GM21786 (cell line): ENCODE data around the gene INO80C.
"Not testable (repeated sequence)": the region's sequence is repeated elsewhere in the genome, so short reads cannot be mapped to it uniquely, and the experiment has no call there.

Experiments used
- ATAC-seq: cut with Tn5 transposase; IDR thresholded peaks from one replicate; pipeline ENCODE4 v1.9.1; 2021; ENCODE audit not compliant: unreplicated experiment

INO80C gene

GRCh38 chr18:35489913-35490490 is 7.8 kb downstream of the INO80C start:
- no peak for ATAC-seq

- ATAC-seq = not testable (repeated sequence)
Observed at GRCh38 chr18:35489281-35489680, 8.5 kb downstream of the INO80C start.

- ATAC-seq = not testable (repeated sequence)
Observed at GRCh38 chr18:35488396-35488795, 9.4 kb downstream of the INO80C start.

DNA sequence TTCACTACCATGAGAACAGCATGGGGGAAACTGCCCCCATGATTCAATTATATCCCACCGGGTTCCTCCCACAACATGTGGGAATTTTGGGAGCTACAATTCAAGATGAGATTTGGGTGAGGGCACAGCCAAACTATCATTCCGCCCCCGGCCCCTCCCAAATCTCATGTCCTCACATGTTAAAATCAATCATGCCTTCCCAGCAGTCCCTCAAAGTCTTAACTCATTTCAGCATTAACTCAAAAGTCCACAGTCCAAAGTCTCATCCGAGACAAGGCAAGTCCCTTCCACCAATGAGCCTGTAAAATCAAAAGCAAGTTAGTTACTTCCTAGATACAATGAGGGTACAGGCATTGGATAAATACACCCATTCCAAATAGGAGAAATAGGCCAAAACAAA is 10.2 kb downstream of the INO80C start:
- ATAC-seq = not testable (repeated sequence)

DNA sequence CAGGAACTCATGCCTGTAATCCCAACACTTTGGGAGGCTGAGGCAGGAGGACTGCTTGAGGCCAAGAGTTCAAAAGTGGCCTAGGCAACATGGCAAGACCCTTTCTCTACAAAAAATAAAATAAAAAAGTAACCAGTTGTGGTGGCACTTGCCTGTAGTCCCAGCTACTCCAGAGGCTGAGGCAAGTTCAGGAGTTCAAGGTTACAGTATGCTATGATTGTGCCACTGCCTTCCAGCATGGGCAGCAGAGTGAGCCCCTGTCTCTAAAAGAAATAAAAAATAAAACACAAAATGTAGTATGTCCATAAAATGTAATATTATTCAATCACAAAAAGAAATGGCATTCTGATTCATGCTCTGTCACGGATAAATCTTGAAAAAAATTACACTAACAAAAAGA is 11.9 kb downstream of the INO80C start:
- no peak for ATAC-seq

DNA sequence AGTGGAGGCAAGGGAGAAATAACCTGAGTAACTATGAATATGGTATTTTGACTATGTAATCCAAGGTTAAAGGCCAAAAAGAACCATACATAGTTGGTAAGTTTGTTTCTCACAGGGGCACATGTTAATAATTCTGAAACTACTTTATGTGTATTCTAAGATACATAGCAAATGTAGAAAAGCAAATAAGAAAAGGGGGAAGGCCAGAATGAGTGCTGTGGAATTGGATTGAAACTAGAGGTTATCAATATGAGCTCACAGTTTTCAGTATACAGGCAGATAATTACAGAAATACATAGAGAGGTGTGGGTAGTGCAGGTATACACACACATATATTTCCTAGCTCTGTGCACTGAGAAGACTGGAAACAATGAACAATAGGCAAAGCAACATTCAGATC is 13.7 kb downstream of the INO80C start:
- ATAC-seq = peak; percentile 70

DNA sequence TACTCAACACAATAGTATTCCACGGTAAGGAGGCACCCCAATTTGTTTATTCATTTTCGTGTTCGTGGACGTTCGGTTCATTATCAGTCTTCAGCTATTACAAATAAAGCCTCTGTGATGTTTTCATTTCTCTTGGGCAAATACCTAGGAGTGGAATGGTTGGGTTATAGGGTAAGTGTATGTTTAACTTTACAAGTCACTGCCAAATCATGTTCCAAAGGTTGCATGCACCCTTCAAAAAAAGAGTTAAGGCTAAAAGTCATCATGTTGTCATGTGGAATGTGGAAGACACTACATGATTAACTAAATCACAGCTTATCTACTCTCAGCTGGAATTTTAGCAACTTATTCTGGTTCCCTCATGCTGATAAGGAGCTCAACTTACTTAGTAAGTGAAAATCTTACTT is 15.8 kb downstream of the INO80C start:
- ATAC-seq = no peak

DNA sequence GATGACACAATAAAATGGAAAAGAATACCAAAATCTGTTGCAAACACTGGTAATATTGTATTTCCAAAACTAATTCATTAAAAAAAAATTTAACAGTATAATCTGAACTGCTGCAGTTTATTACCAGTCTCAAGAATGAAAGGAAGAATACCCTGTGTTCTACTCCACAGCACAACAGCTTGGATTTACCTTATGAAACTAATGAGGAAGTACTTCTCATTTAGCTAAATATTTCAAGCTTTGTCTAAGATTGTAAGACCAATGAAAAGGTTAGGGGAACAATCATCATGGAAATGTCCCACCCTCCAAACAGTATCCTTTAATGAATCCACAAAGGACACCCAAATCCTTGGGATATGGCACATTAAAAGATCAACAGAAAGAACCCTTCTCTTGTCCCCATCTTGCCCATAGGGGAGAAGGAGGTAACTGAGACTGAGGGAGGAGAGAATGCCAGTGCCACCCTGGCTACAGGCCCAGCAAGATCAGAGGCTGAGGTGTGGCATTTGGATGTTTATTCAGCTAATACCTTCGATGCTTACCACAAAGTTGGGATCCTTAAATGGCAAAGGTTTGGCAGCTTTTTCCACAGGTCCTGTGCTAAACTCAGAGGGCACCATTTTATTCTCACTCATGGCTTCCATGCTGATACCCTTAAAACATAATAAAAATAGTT is 17.7 kb downstream of the INO80C start:
- no peak for ATAC-seq

GRCh38 chr18:35478520-35479435 is 19.0 kb downstream of the INO80C start:
- peak; percentile 71 for ATAC-seq

DNA sequence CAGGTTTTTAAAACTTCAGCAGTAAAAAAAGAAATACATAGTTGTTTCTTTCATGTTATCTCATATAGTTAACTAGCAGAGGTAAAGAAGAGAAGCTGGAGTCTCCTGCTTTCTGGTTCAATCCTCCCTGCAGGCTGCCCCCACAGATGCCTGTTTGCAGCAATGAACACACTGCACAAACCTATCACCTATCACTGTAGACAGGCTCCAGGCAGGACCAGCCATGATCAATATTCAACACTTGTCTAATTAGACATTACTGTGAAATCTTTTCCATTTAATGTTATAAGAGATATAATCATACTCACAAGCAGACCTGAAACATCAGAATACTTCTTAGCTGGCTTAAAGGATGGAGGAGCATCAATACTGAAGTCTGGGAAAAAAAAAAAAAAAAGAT is 19.8 kb downstream of the INO80C start:
- peak; percentile 11 for ATAC-seq

- ATAC-seq = no peak
Observed at GRCh38 chr18:35477497-35477896, 20.3 kb downstream of the INO80C start.

GRCh38 chr18:35474884-35475283 is 22.9 kb downstream of the INO80C start:
- ATAC-seq = no peak

DNA sequence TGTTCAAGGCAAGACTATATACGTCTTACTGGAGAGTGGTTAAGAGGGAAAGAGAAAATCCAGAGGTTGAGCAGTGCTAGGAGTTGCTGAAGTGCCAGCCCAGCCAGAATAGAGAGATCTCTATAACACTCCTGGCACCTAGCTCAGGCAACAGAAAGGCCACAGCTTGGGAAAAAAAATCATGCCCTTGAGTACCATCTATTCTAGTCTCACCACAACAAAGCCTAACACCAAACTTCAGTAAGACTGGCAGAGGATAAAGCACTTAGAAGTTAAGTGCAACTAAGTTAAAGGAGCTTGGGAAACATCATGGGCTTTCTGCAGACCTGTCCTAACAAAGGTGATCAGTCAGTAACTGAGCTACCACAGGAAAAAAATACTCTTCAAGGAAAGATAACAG is 24.2 kb downstream of the INO80C start:
- ATAC-seq = no peak

DNA sequence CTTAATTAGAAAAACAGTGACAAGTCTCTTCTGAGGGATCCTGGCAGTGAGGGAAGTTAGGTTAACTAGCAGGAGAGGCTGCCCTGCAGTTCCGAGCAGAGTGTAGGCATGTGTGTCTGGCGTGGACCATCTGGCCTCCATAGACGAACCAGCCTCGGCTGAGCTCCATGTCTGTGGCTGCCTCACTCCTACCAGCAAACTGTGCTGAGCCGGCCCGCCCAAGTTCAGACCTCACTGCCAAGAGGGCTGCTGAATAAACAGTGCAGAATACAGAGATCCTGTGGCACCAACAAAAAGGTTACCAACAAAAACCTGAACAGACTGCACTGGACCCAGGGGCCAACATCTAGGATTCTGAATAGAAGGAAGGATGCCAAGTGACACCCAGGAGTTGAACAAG is 27.3 kb downstream of the INO80C start:
- ATAC-seq = no peak

GRCh38 chr18:35469725-35470124 is 28.0 kb downstream of the INO80C start:
- ATAC-seq = no peak

DNA sequence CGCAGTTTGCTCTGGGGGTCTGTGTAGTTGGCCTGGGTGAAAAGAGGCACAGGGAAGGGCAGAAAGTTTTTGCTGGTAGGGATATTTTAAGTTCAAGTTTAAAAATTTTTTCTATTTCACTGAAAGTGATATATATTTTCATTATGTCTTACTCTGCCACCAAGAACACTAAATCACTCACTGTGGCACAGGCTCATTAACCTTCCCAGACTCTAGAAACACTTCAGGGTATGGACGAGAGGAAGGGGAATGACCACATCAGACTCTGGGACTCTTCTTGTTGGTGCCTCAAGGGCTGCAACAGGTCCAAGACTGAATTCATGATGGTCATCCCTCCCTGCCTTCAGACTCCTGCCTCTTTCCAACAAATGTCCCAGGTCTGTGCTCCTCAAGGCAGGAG is 29.0 kb downstream of the INO80C start:
- ATAC-seq = no peak

GRCh38 chr18:35467624-35468016 is 30.1 kb downstream of the INO80C start:
- ATAC-seq = peak; percentile 91

GRCh38 chr18:35466815-35467623 is 30.7 kb downstream of the INO80C start:
- peak; percentile 6 for ATAC-seq

- ATAC-seq = no peak
Observed at GRCh38 chr18:35466334-35466733, 31.4 kb downstream of the INO80C start.

DNA sequence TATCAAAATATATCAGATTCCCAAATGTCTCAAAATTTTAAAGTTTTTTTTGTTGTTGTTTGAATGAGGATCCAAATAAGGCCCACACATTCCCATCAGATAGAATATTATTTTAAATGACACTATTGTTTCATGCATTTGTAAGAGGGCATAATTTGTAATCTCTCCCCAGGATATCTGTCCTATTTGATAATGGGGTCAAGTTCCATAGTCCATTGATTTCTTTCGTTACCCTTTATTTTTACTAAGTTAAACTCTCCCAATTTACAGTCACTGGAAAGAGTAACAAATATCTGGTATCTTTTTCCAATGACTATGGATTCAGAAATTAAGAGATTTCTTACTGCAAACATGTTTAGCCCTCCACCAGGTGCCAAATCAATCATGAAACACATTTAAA is 32.4 kb downstream of the INO80C start:
- ATAC-seq = no peak

GRCh38 chr18:35464831-35465279 is 32.9 kb downstream of the INO80C start:
- no peak for ATAC-seq
